Osteoblast (primary cell): Measurements from ENCODE around the gene HOXB1. TPM values are rescaled to one million over a fixed set of nuclear protein-coding genes. Genes with fewer than 3 reads are reported as not detected.

Source experiments
- DNase-seq: peaks from one replicate; pipeline ENCODE4 v3.0.0; 2011; ENCODE audit warnings: low spot score, mixed read lengths; ENCODE audit not compliant: insufficient read length; ENCODE audit errors: missing footprints
- H2AFZ ChIP-seq: 2 replicates; pipeline ENCODE4 v1.6.0; 2011; ENCODE audit warnings: mild to moderate bottlenecking, low read length
- H3K27ac ChIP-seq: 2 replicates; pipeline ENCODE4 v1.5.1; 2011; ENCODE audit warnings: mild to moderate bottlenecking, low read depth, low read length, moderate library complexity
- H3K27me3 ChIP-seq: 2 replicates; pipeline ENCODE4 v1.6.0; 2012; ENCODE audit warnings: mild to moderate bottlenecking, control low read depth, inconsistent platforms, low read length, moderate library complexity; ENCODE audit not compliant: insufficient read depth
- H3K36me3 ChIP-seq: 2 replicates; pipeline ENCODE4 v1.5.1; 2011; ENCODE audit warnings: mild to moderate bottlenecking, low read length, control low read depth, moderate library complexity; ENCODE audit not compliant: insufficient read depth
- H3K4me1 ChIP-seq: 2 replicates; pipeline ENCODE4 v1.5.1; 2011; ENCODE audit warnings: mild to moderate bottlenecking, low read length, control low read depth, moderate library complexity; ENCODE audit not compliant: insufficient read depth
- H3K4me2 ChIP-seq: 2 replicates; pipeline ENCODE4 v1.6.0; 2011; ENCODE audit warnings: mild to moderate bottlenecking, low read length; ENCODE audit not compliant: insufficient read depth
- H3K4me3 ChIP-seq: fragments of 200-600 bp; sonication (generic); 3 replicates; pipeline ENCODE4 v1.5.1; 2012; ENCODE audit warnings: mild to moderate bottlenecking, low read length, inconsistent platforms; ENCODE audit not compliant: insufficient read depth
- H3K79me2 ChIP-seq: 2 replicates; pipeline ENCODE4 v1.6.0; 2012; ENCODE audit warnings: mild to moderate bottlenecking, low read length, control low read depth, inconsistent platforms; ENCODE audit not compliant: insufficient read depth
- H3K9me3 ChIP-seq: 2 replicates; pipeline ENCODE4 v1.5.1; 2011; ENCODE audit warnings: low read depth, low read length, control low read depth
- H4K20me1 ChIP-seq: 2 replicates; pipeline ENCODE4 v1.6.0; 2012; ENCODE audit warnings: mild to moderate bottlenecking, low read length, control low read depth; ENCODE audit not compliant: insufficient read depth
- total RNA-seq: library from RNA; depleted of rRNA; stranded (reverse); fragments of >200 nt; gene quantifications from 2 replicates; pipeline ENCODE4 v1.2.3, GENCODE V29; 2012
- TF ChIP-seq, protein P1 (sequence below): IDR thresholded peaks from 2 replicates; pipeline ENCODE4 v1.5.1; 2011; ENCODE audit warnings: mild to moderate bottlenecking, low read depth, low read length, moderate library complexity; ENCODE audit errors: extremely low read depth

HOXB1 gene
- total RNA-seq, 1 donor: not detected

DNA sequence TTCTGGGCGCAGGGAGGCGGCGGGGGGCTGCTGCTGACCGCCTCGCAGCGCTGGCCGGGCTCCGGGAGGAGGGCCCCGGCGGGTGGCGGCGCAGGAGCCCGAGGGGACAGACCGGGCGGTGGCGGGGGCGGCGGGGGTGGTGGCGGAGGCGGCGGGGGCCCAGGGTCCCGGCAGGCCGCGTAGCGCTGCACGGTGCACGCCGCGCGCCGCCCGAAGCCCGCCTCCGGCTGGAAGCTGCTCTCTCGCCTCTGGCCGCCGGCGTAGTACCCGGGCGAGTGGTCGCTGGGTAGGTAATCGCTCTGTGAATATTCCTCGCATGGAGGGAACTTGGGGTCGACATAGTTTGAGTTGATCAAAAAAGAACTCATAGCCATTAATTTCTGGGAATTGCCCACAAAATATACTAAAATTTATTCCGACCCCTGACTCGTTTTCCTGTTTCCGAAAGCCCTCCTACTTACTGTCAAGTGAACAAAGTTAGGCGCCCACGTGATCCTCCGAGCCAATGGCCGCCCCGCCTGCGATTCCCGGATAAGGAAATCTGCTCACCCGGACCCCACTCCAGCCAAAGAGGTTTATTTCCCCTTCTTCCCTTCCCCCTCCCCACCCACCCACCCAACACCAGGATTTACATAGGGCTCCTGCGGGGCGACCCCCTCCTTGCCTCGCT is 47.3 kb upstream of the HOXB1 start, which contains the start of gene HOXB4:
Gene HOXB4 (minus strand): TSS at position 405 of the 670 bp plus-strand sequence. CDS start 31 bp downstream, at position 374.
- Histone ChIP-seq H4K20me1 (no peaks in the 10 kb centered on the region), H3K4me1 (no peaks in the 10 kb centered on the region), H3K4me3 (peak within 1 kb of the TSS; percentile 54), H3K4me2 (peak within 1 kb of the TSS; percentile 67), H3K36me3 (no peaks in the 10 kb centered on the region), H3K27me3 (peaks cover 97% of the 10 kb centered on the region), H2AFZ (no peak within 1 kb of the TSS), H3K79me2 (no peaks in the 10 kb centered on the region), H3K27ac (no peak within 1 kb of the TSS), H3K9me3 (no peaks in the 10 kb centered on the region)
- DNase-seq: no peak
- TF ChIP-seq, protein P1, sequence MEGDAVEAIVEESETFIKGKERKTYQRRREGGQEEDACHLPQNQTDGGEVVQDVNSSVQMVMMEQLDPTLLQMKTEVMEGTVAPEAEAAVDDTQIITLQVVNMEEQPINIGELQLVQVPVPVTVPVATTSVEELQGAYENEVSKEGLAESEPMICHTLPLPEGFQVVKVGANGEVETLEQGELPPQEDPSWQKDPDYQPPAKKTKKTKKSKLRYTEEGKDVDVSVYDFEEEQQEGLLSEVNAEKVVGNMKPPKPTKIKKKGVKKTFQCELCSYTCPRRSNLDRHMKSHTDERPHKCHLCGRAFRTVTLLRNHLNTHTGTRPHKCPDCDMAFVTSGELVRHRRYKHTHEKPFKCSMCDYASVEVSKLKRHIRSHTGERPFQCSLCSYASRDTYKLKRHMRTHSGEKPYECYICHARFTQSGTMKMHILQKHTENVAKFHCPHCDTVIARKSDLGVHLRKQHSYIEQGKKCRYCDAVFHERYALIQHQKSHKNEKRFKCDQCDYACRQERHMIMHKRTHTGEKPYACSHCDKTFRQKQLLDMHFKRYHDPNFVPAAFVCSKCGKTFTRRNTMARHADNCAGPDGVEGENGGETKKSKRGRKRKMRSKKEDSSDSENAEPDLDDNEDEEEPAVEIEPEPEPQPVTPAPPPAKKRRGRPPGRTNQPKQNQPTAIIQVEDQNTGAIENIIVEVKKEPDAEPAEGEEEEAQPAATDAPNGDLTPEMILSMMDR: no peak

DNA sequence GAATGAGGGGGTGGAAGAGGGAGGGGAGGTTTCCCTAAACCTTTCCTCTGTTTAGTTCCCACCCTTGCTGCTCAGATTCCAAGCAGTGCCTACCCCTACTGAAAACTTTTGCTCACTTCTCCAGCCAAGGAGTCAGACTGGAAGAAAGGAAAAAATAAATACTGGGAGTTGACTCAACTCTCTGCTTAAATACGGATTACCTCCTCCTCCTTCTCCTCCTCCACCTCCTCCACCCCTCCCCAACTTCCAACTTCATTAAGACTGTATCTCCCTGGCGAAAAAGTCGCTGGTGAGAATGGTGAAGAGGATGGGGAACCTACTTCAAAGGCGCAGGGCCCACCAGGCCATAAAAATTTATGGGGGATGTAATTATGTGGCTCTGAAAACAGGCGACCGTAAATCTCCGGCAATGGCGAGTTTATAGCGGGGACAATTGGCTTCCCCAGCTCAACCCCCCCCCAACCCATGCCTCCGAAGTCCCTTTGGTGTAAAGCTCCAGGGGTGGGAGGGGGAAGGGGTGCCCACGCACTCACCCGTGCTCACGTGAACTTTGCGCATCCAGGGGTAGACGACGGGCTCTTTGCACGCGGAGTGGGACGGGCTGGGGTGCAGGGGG is 46.6 kb upstream of the HOXB1 start:
- no peaks in the 10 kb centered on the region for H4K20me1 ChIP-seq
- H3K4me3 ChIP-seq: peak overlapping the region; percentile 54
- no peaks in the 10 kb centered on the region for H3K36me3 ChIP-seq
- peak overlapping the region; percentile 67 for H3K4me2 ChIP-seq
- TF ChIP-seq, protein P1: no peak
- peaks cover 97% of the 10 kb centered on the region for H3K27me3 ChIP-seq
- DNase-seq: no peak
- H3K79me2 ChIP-seq: no peaks in the 10 kb centered on the region
- no peaks in the 10 kb centered on the region for H3K4me1 ChIP-seq
- no peaks in the 10 kb centered on the region for H3K9me3 ChIP-seq
- H3K27ac ChIP-seq: no peak overlapping the region
- H2AFZ ChIP-seq: no peak overlapping the region

DNA sequence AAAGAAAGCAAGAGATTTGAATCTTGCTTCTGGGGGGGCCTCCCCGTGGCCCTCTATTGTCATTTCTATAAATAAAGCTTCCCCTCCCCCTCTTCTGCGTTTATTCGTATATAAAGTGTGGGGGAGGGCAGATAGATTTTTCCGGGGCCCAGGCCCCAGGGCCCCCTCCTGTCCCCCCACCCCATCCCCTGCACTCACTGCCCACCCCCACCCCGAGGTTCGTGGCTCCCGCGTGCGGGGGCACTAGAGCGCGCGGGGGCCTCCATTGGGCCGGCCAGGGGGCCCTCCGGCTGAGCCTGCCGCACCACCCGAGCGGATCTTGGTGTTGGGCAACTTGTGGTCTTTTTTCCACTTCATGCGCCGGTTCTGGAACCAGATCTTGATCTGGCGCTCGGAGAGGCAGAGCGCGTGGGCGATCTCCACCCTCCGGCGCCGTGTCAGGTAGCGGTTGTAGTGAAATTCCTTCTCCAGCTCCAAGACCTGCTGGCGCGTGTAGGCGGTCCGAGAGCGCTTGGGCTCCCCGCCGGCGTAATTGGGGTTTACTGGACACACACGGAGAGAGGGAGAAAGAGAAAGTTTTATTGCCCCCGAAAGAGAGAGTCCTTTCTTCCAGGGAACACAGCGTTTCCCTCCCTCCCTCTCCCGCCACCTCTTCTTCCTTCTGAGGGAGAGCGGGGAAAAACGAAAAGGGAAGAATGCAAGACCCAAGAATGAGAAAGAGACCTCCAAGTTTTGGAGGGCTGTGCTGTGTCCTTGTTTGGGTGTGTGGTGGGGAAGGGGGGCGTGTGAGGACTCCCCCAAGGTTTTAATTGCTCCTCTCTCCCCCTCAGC is 45.9 kb upstream of the HOXB1 start:
- Histone ChIP-seq H2AFZ (no peak overlapping the region), H3K9me3 (no peaks in the 10 kb centered on the region), H3K27ac (no peak overlapping the region), H3K4me1 (no peaks in the 10 kb centered on the region), H3K4me2 (peak overlapping the region; percentile 67), H3K4me3 (peak overlapping the region; percentile 54), H3K36me3 (no peaks in the 10 kb centered on the region), H3K79me2 (no peaks in the 10 kb centered on the region), H3K27me3 (peaks cover 97% of the 10 kb centered on the region), H4K20me1 (no peaks in the 10 kb centered on the region)
- DNase-seq: no peak
- TF ChIP-seq, protein P1: no peak
